B cell (primary cell): ENCODE measurements around the gene NT5C. TPM values are rescaled to one million over a fixed set of nuclear protein-coding genes. Genes with fewer than 3 reads are reported as not detected.

Source experiments
- ATAC-seq: fragments of 200-7000 bp; cut with Tn5 transposase; one replicate; pipeline ENCODE4 v1.10.0; 2021; ENCODE audit warnings: low read depth, mild to moderate bottlenecking, moderate number of reproducible peaks, moderate library complexity
- CTCF ChIA-PET: fragments of 350-600 bp; sonication (Branson Sonifier 250); formaldehyde crosslinking; loops from one replicate; lab custom pipeline; 2021; ENCODE audit warnings: antibody characterized with exemption, inconsistent platforms; lab: Charles Lee
- POLR2A ChIA-PET: fragments of 350-600 bp; sonication (Branson Sonifier 250); formaldehyde crosslinking; loops from one replicate; lab custom pipeline; 2021; ENCODE audit warnings: antibody characterized with exemption; lab: Charles Lee
- DNase-seq: peaks from one replicate; pipeline ENCODE4 v3.0.0; 2013
- H2AFZ ChIP-seq: 2 replicates; pipeline ENCODE4 v1.6.1; 2012; ENCODE audit warnings: mild to moderate bottlenecking, low read depth, low read length; ENCODE audit not compliant: insufficient read depth, poor library complexity, severe bottlenecking
- H3K27ac ChIP-seq, 2 donors: 1 replicate in 1 of 2; 2 replicates in 1 of 2; pipeline ENCODE4 v1.5.1; 2012 to 2013; ENCODE audit warnings: low read length in 2 of 2, mild to moderate bottlenecking in 2 of 2, moderate library complexity in 1 of 2
- H3K27me3 ChIP-seq, 4 experiments: fragments of 200-600 bp in 1 of 4; sonication (generic) in 1 of 4; replicated peaks in 1 of 4; 1 replicate in 2 of 4; 2 replicates in 2 of 4; pipeline versions ENCODE4 v1.6.1 to v1.7.0; 2013 to 2016; ENCODE audit warnings: low read length in 3 of 4, mild to moderate bottlenecking in 2 of 4, mixed read lengths in 1 of 4, moderate library complexity in 1 of 4; ENCODE audit not compliant: insufficient read depth in 4 of 4, control insufficient read depth in 3 of 4; ENCODE audit errors: control extremely low read depth in 1 of 4
- H3K36me3 ChIP-seq, 2 experiments: replicated peaks in 1 of 2; 1 replicate in 1 of 2; 2 replicates in 1 of 2; pipeline versions ENCODE4 v1.6.1 to v1.7.1; 2013; ENCODE audit warnings: low read length in 1 of 2; ENCODE audit not compliant: insufficient read depth in 2 of 2, control insufficient read depth in 1 of 2; ENCODE audit errors: control extremely low read depth in 1 of 2, extremely low read depth in 1 of 2
- H3K4me1 ChIP-seq, 2 donors: fragments of 200-600 bp in 1 of 2; sonication (generic) in 1 of 2; 1 replicate in 1 of 2; 2 replicates in 1 of 2; pipeline versions ENCODE4 v1.5.1 to v1.6.1; 2013 to 2017; ENCODE audit warnings: low read length in 2 of 2; ENCODE audit not compliant: control insufficient read depth in 2 of 2, insufficient read depth in 2 of 2
- H3K4me2 ChIP-seq: replicated peaks from 2 replicates; pipeline ENCODE3; 2012; ENCODE audit warnings: mild to moderate bottlenecking, low read depth, low read length; ENCODE audit not compliant: poor library complexity, severe bottlenecking
- H3K4me3 ChIP-seq, 5 experiments: fragments of 200-600 bp in 1 of 5; sonication (generic) in 1 of 5; 1 replicate in 3 of 5; 2 replicates in 2 of 5; pipeline versions ENCODE4 v1.5.1 to v1.7.0; 2011 to 2016; ENCODE audit warnings: low read length in 4 of 5, mild to moderate bottlenecking in 4 of 5, low read depth in 2 of 5, control low read depth in 1 of 5, moderate library complexity in 1 of 5; ENCODE audit not compliant: insufficient read depth in 1 of 5; ENCODE audit errors: control extremely low read depth in 1 of 5, extremely low read depth in 1 of 5
- H3K79me2 ChIP-seq: fragments of 200-600 bp; sonication (generic); one replicate; pipeline ENCODE4 v1.6.0; 2016; ENCODE audit warnings: low read length; ENCODE audit not compliant: control insufficient read depth, insufficient read depth
- H3K9ac ChIP-seq: fragments of 200-600 bp; sonication (generic); 2 replicates; pipeline ENCODE4 v1.6.1; 2017; ENCODE audit warnings: mild to moderate bottlenecking, low read length, moderate library complexity
- H3K9me3 ChIP-seq, 3 donors: one replicate each; pipeline versions ENCODE4 v1.6.1 to v1.7.1; 2013; ENCODE audit warnings: low read length in 2 of 3; ENCODE audit not compliant: control insufficient read depth in 2 of 3, insufficient read depth in 1 of 3; ENCODE audit errors: control extremely low read depth in 1 of 3
- H4K20me1 ChIP-seq: 2 replicates; pipeline ENCODE4 v1.6.0; 2012; ENCODE audit warnings: mild to moderate bottlenecking, low read length; ENCODE audit not compliant: insufficient read depth, control insufficient read depth, poor library complexity, severe bottlenecking
- H3K27ac Mint-ChIP-seq: one replicate; pipeline ENCODE4 v1.8.0; 2021; ENCODE audit warnings: mixed read lengths
- H3K27me3 Mint-ChIP-seq: one replicate; pipeline ENCODE4 v1.8.0; 2021; ENCODE audit warnings: mixed read lengths
- H3K4me1 Mint-ChIP-seq: one replicate; pipeline ENCODE4 v1.8.0; 2021; ENCODE audit warnings: mixed read lengths
- H3K4me3 Mint-ChIP-seq: one replicate; pipeline ENCODE4 v1.8.0; 2021; ENCODE audit warnings: mixed read lengths
- H3K9me3 Mint-ChIP-seq: one replicate; pipeline ENCODE4 v1.8.0; 2022; ENCODE audit warnings: mixed read lengths; ENCODE audit not compliant: insufficient read depth
- EZH2 ChIP-seq: IDR thresholded peaks from 2 replicates; pipeline ENCODE4 v1.6.1; 2012; ENCODE audit warnings: borderline replicate concordance, low read depth, mild to moderate bottlenecking, moderate library complexity, low read length; ENCODE audit not compliant: insufficient read depth, poor library complexity, severe bottlenecking
- WGBS: methylation state at CpG from one replicate; pipeline ENCODE4 v1.1.5; 2013; ENCODE audit warnings: missing lambda C conversion rate; ENCODE audit not compliant: insufficient coverage; 5-methylcytosine and 5-hydroxymethylcytosine counted together
- intact Hi-C: fragments of 100-400 bp; cut with micrococcal nuclease; formaldehyde crosslinking; loops from one replicate; pipeline ENCODE4 v1.10.0; 2022
- polyA plus RNA-seq: library from polyadenylated mRNA; depleted of rRNA; stranded (reverse); fragments of >200 nt; gene quantifications from 2 replicates; pipeline ENCODE4 v1.2.3, GENCODE V29; 2012
- total RNA-seq, 2 donors: library from RNA; stranded (reverse); fragments of 120-200 nt in 1 of 2; gene quantifications; 1 replicate in 1 of 2; 2 replicates in 1 of 2; pipeline versions ENCODE4 v1.2.3 to v1.2.4, GENCODE V29; 2013 to 2022
- TF ChIP-seq, protein P1 (sequence below): fragments of 200-600 bp; IDR thresholded peaks from one replicate; pipeline ENCODE4 v1.8.0; 2022; ENCODE audit warnings: antibody characterized with exemption, mild to moderate bottlenecking

Gene NT5C
- total and polyA plus RNA-seq, 2 donors (not counting 1 experiment from before 2014, with no cell fraction given), result 98.9 to 184 TPM

GRCh38 chr17:75176625-75177024, 45.1 kb upstream of the NT5C start:
- Histone ChIP-seq H3K79me2 (peaks cover 99% of the 10 kb centered on the region), H3K4me1 (peaks cover 15 to 18% of the 10 kb centered on the region in 2 donors), H3K9ac (no peak overlapping the region), H3K4me2 (no peak overlapping the region), H3K36me3 (peaks cover 7 to 62% of the 10 kb centered on the region in 2 experiments), H2AFZ (no peak overlapping the region), H3K27me3 (no peaks in the 10 kb centered on the region), H3K4me3 (no peak overlapping the region), H3K27ac (no peak overlapping the region), H4K20me1 (peaks cover 20% of the 10 kb centered on the region), H3K9me3 (no peaks in the 10 kb centered on the region)
- no peak for TF ChIP-seq EZH2
- TF ChIP-seq, protein P1, sequence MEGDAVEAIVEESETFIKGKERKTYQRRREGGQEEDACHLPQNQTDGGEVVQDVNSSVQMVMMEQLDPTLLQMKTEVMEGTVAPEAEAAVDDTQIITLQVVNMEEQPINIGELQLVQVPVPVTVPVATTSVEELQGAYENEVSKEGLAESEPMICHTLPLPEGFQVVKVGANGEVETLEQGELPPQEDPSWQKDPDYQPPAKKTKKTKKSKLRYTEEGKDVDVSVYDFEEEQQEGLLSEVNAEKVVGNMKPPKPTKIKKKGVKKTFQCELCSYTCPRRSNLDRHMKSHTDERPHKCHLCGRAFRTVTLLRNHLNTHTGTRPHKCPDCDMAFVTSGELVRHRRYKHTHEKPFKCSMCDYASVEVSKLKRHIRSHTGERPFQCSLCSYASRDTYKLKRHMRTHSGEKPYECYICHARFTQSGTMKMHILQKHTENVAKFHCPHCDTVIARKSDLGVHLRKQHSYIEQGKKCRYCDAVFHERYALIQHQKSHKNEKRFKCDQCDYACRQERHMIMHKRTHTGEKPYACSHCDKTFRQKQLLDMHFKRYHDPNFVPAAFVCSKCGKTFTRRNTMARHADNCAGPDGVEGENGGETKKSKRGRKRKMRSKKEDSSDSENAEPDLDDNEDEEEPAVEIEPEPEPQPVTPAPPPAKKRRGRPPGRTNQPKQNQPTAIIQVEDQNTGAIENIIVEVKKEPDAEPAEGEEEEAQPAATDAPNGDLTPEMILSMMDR, result no peak
- CTCF ChIA-PET, result interaction anchor here (0.9 to 16.4 kb wide), 2 partner anchors 62 to 94 kb away, joined by 3 to 373 read pairs; partner anchors contain the start of genes ARMC7 and MIF4GD
- peaks cover 23% of the 10 kb centered on the region for H3K4me1 Mint-ChIP-seq
- no peak overlapping the region for H3K4me3 Mint-ChIP-seq
- intact Hi-C loops, result no loop called here
- POLR2A ChIA-PET, result interaction anchor here (0.9 to 1.0 kb wide), 3 partner anchors 13 to 63 kb away, joined by 3 read pairs; no protein-coding TSS in a partner anchor
- DNase-seq (no peak), ATAC-seq (no peak)
- H3K27me3 Mint-ChIP-seq, result no peaks in the 10 kb centered on the region
- no peak overlapping the region for H3K27ac Mint-ChIP-seq
- no peaks in the 10 kb centered on the region for H3K9me3 Mint-ChIP-seq
- 83% methylated on average over 2 of the region's 5 CpGs for WGBS

GRCh38 chr17:75174996-75175395, 43.5 kb upstream of the NT5C start:
- no peak overlapping the region for H3K27ac ChIP-seq
- no peak overlapping the region for H3K4me2 ChIP-seq
- no peak overlapping the region for H3K27ac Mint-ChIP-seq
- H3K4me3 ChIP-seq, result no peak overlapping the region
- H3K4me3 Mint-ChIP-seq, result no peak overlapping the region
- TF ChIP-seq EZH2, result no peak
- TF ChIP-seq, protein P1, result no peak
- H3K9me3 Mint-ChIP-seq, result no peaks in the 10 kb centered on the region
- H3K36me3 ChIP-seq, result peaks cover 7 to 64% of the 10 kb centered on the region in 2 experiments
- peaks cover 16% of the 10 kb centered on the region for H3K4me1 Mint-ChIP-seq
- ChIA-PET POLR2A (no interaction called here), CTCF (interaction anchor here (1.3 to 16.4 kb wide), 4 partner anchors 61 to 251 kb away, joined by 3 to 373 read pairs (median 8); partner anchors contain the start of genes ARMC7 and OTOP2)
- WGBS, result 97% methylated on average over 6 of the region's 11 CpGs
- H3K27me3 ChIP-seq, result no peaks in the 10 kb centered on the region
- H4K20me1 ChIP-seq, result peaks cover 20% of the 10 kb centered on the region
- H3K4me1 ChIP-seq, result peaks cover 6 to 8% of the 10 kb centered on the region in 2 donors
- H3K9ac ChIP-seq, result no peak overlapping the region
- ATAC-seq (no peak), DNase-seq (no peak)
- H3K79me2 ChIP-seq, result peaks cover 100% of the 10 kb centered on the region
- H2AFZ ChIP-seq, result no peak overlapping the region
- H3K27me3 Mint-ChIP-seq, result no peaks in the 10 kb centered on the region
- no peaks in the 10 kb centered on the region for H3K9me3 ChIP-seq
- intact Hi-C loops, result no loop called here
